Gastrocnemius medialis (tissue), 4 donors: Measurements from ENCODE around the gene RPS6KB1.
"Not testable (repeated sequence)": the region's sequence is repeated elsewhere in the genome, so short reads cannot be mapped to it uniquely, and the experiment has no call there.

ENCODE experiments used
- POLR2A ChIP-seq, 2 donors: fragments of 450-650 bp; IDR thresholded peaks; one replicate each; pipeline ENCODE4 v1.6.1; 2017; ENCODE audit warnings: antibody characterized with exemption in 2 of 2, mild to moderate bottlenecking in 2 of 2, moderate library complexity in 2 of 2
- TF ChIP-seq, protein P1 (sequence below), 5 experiments: fragments of 450-650 bp in 3 of 5; fragments of 200-600 bp in 2 of 5; sonication (generic) in 2 of 5; IDR thresholded peaks in 4 of 5; conservative IDR thresholded peaks in 1 of 5; 1 replicate in 4 of 5; 2 replicates in 1 of 5; pipeline ENCODE4 v1.5.1; 2016 to 2019; ENCODE audit warnings: antibody characterized with exemption in 5 of 5, mild to moderate bottlenecking in 3 of 5, moderate library complexity in 3 of 5

DNA sequence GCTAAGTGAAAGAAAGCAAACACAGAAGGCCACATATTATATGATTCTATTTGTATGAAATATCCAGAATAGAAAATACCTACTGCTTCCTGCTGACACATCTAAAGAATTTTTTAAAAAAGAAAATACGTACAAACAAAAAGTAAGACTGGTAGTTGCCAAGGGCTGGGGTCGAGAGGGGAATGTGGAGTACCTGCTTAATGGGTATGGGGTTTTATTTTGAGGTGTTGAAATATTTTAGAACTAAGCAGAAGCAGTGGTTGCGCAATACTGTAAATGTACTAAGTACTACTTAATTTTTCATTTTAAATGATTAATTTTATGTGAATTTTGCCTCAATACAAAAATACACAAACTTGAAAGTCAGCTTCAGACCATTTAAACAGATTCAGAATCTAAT, 103.7 kb downstream of the RPS6KB1 start:
- TF ChIP-seq, protein P1, sequence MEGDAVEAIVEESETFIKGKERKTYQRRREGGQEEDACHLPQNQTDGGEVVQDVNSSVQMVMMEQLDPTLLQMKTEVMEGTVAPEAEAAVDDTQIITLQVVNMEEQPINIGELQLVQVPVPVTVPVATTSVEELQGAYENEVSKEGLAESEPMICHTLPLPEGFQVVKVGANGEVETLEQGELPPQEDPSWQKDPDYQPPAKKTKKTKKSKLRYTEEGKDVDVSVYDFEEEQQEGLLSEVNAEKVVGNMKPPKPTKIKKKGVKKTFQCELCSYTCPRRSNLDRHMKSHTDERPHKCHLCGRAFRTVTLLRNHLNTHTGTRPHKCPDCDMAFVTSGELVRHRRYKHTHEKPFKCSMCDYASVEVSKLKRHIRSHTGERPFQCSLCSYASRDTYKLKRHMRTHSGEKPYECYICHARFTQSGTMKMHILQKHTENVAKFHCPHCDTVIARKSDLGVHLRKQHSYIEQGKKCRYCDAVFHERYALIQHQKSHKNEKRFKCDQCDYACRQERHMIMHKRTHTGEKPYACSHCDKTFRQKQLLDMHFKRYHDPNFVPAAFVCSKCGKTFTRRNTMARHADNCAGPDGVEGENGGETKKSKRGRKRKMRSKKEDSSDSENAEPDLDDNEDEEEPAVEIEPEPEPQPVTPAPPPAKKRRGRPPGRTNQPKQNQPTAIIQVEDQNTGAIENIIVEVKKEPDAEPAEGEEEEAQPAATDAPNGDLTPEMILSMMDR (IDR thresholded peaks at IDR 0.05 in 4 of 5, conservative IDR thresholded peaks at IDR 0.05 in 1 of 5) = not testable (repeated sequence)
- not testable (repeated sequence) for TF ChIP-seq POLR2A (IDR thresholded peaks at IDR 0.05)
